ENCODE results near the gene UBE2J1.
"Not testable (repeated sequence)": the region's sequence is repeated elsewhere in the genome, so short reads cannot be mapped to it uniquely, and the experiment has no call there.

The UBE2J1 gene

GRCh38 chr6:89298680-89299465 is 53.6 kb downstream of the UBE2J1 start:
- Histone ChIP-seq H3F3A (ENCODE audit: control insufficient read depth, insufficient read depth) (no peaks in the 10 kb centered on the region), H3K9me3 (ENCODE audit: control insufficient read depth, insufficient read depth, low read length) (no peaks in the 10 kb centered on the region; the same call in none of the 2 replicates), H3K4me2 (ENCODE audit: low read length) (no peak overlapping the region), H4K20me1 (ENCODE audit: control insufficient read depth, insufficient read depth, low read depth, low read length) (no peaks in the 10 kb centered on the region), H3K27me3 (ENCODE audit: control insufficient read depth, low read length) (no peaks in the 10 kb centered on the region), H3K4me1 (ENCODE audit: control insufficient read depth, low read length) (peaks cover 12% of the 10 kb centered on the region), H3K36me3 (ENCODE audit: control insufficient read depth, low read length) (no peaks in the 10 kb centered on the region), H3K79me2 (ENCODE audit: control insufficient read depth, low read length) (no peaks in the 10 kb centered on the region), H3K4me3 (ENCODE audit: low read length) (no peak overlapping the region), H3K27ac (ENCODE audit: low read depth, low read length) (no peak overlapping the region), H3K9me2 (replicated peaks; ENCODE audit: control insufficient read depth, low read length) (no peaks in the 10 kb centered on the region)
- TF ChIP-seq CTCF (IDR thresholded peaks at IDR 0.05; ENCODE audit: low read depth, low read length, poor library complexity, severe bottlenecking), result no peak
- no peak for TF ChIP-seq EZH2phosphoT487 (IDR thresholded peaks at IDR 0.05; ENCODE audit: borderline replicate concordance, low read length)

GRCh38 chr6:89297695-89298351 is 54.7 kb downstream of the UBE2J1 start:
- Histone ChIP-seq H3K27me3 (ENCODE audit: control insufficient read depth, low read length) (no peaks in the 10 kb centered on the region), H4K20me1 (ENCODE audit: control insufficient read depth, insufficient read depth, low read depth, low read length) (no peaks in the 10 kb centered on the region), H3K9me3 (ENCODE audit: control insufficient read depth, insufficient read depth, low read length) (no peaks in the 10 kb centered on the region), H3K4me1 (ENCODE audit: control insufficient read depth, low read length) (peaks cover 12% of the 10 kb centered on the region), H3F3A (ENCODE audit: control insufficient read depth, insufficient read depth) (no peaks in the 10 kb centered on the region), H3K36me3 (ENCODE audit: control insufficient read depth, low read length) (no peaks in the 10 kb centered on the region), H3K4me2 (ENCODE audit: low read length) (peak overlapping the region; percentile 9; the same call in 1 of the 2 replicates), H3K9me2 (replicated peaks; ENCODE audit: control insufficient read depth, low read length) (no peaks in the 10 kb centered on the region), H3K27ac (ENCODE audit: low read depth, low read length) (no peak overlapping the region), H3K4me3 (ENCODE audit: low read length) (no peak overlapping the region), H3K79me2 (ENCODE audit: control insufficient read depth, low read length) (no peaks in the 10 kb centered on the region)
- TF ChIP-seq CTCF (IDR thresholded peaks at IDR 0.05; ENCODE audit: low read depth, low read length, poor library complexity, severe bottlenecking) (no peak), EZH2phosphoT487 (IDR thresholded peaks at IDR 0.05; ENCODE audit: borderline replicate concordance, low read length) (no peak)

GRCh38 chr6:89295981-89296380 is 56.5 kb downstream of the UBE2J1 start:
- H3F3A ChIP-seq (ENCODE audit: control insufficient read depth, insufficient read depth), result no peaks in the 10 kb centered on the region
- H4K20me1 ChIP-seq (ENCODE audit: control insufficient read depth, insufficient read depth, low read depth, low read length), result no peaks in the 10 kb centered on the region
- no peaks in the 10 kb centered on the region for H3K27me3 ChIP-seq (ENCODE audit: control insufficient read depth, low read length)
- no peaks in the 10 kb centered on the region for H3K79me2 ChIP-seq (ENCODE audit: control insufficient read depth, low read length)
- H3K27ac ChIP-seq (ENCODE audit: low read depth, low read length), result no peak overlapping the region
- H3K4me3 ChIP-seq (ENCODE audit: low read length), result no peak overlapping the region
- peaks cover 12% of the 10 kb centered on the region for H3K4me1 ChIP-seq (ENCODE audit: control insufficient read depth, low read length)
- H3K9me3 ChIP-seq (ENCODE audit: control insufficient read depth, insufficient read depth, low read length), result no peaks in the 10 kb centered on the region
- TF ChIP-seq EZH2phosphoT487 (IDR thresholded peaks at IDR 0.05; ENCODE audit: borderline replicate concordance, low read length) (no peak), CTCF (IDR thresholded peaks at IDR 0.05; ENCODE audit: low read depth, low read length, poor library complexity, severe bottlenecking) (no peak)
- no peaks in the 10 kb centered on the region for H3K36me3 ChIP-seq (ENCODE audit: control insufficient read depth, low read length)
- no peak overlapping the region for H3K4me2 ChIP-seq (ENCODE audit: low read length)
- H3K9me2 ChIP-seq (replicated peaks; ENCODE audit: control insufficient read depth, low read length), result no peaks in the 10 kb centered on the region

GRCh38 chr6:89295116-89295515 is 57.4 kb downstream of the UBE2J1 start:
- not testable (repeated sequence) for H4K20me1 ChIP-seq (ENCODE audit: control insufficient read depth, insufficient read depth, low read depth, low read length); H3K9me3 ChIP-seq (ENCODE audit: control insufficient read depth, insufficient read depth, low read length); H3K27me3 ChIP-seq (ENCODE audit: control insufficient read depth, low read length); H3F3A ChIP-seq (ENCODE audit: control insufficient read depth, insufficient read depth); H3K9me2 ChIP-seq (replicated peaks; ENCODE audit: control insufficient read depth, low read length); H3K36me3 ChIP-seq (ENCODE audit: control insufficient read depth, low read length); H3K4me2 ChIP-seq (ENCODE audit: low read length); H3K27ac ChIP-seq (ENCODE audit: low read depth, low read length); H3K79me2 ChIP-seq (ENCODE audit: control insufficient read depth, low read length); H3K4me3 ChIP-seq (ENCODE audit: low read length)
- H3K4me1 ChIP-seq (ENCODE audit: control insufficient read depth, low read length), result peaks cover 12% of the 10 kb centered on the region

Data from DOHH2 (cell line).